SKM-1 (cell line): Measurements from ENCODE around the gene TMEM11.
A peak's percentile ranks its signal among the peaks of the same experiment; 100 is the strongest.

Experiments
- DNase-seq: peaks from one replicate; lab custom pipeline; 2025; ENCODE audit not compliant: unreplicated experiment; lab: John Stamatoyannopoulos, UW

Gene TMEM11

GRCh38 chr17:21214015-21214776, at the start of gene TMEM11:
TMEM11 (minus strand) TSS chr17:21214161; CDS start chr17:21214152, 9 bp downstream.
- peak; percentile 82 for DNase-seq

- no peak for DNase-seq
Measured at GRCh38 chr17:21263376-21263775, 49.4 kb upstream of the TMEM11 start.

GRCh38 chr17:21262259-21262993, 48.5 kb upstream of the TMEM11 start:
- DNase-seq: no peak

GRCh38 chr17:21258593-21258992, 44.6 kb upstream of the TMEM11 start:
- no peak for DNase-seq

GRCh38 chr17:21253646-21254441, 39.9 kb upstream of the TMEM11 start:
- DNase-seq: no peak

GRCh38 chr17:21252796-21253645, 39.1 kb upstream of the TMEM11 start, which contains the start of gene NATD1:
NATD1 (minus strand) TSS chr17:21253410; CDS start chr17:21253264, 146 bp downstream.
- peak; percentile 60 for DNase-seq

- DNase-seq: no peak
Measured at GRCh38 chr17:21252289-21252795, 38.4 kb upstream of the TMEM11 start.

- DNase-seq: no peak
Measured at GRCh38 chr17:21251337-21252010, 37.5 kb upstream of the TMEM11 start.

GRCh38 chr17:21250854-21251253, 36.9 kb upstream of the TMEM11 start:
- no peak for DNase-seq

GRCh38 chr17:21249920-21250703, 36.2 kb upstream of the TMEM11 start:
- no peak for DNase-seq

GRCh38 chr17:21249086-21249795, 35.3 kb upstream of the TMEM11 start:
- DNase-seq: no peak

GRCh38 chr17:21248500-21248899, 34.5 kb upstream of the TMEM11 start:
- no peak for DNase-seq

GRCh38 chr17:21247552-21248258, 33.7 kb upstream of the TMEM11 start:
- no peak for DNase-seq

GRCh38 chr17:21246698-21247097, 32.7 kb upstream of the TMEM11 start:
- DNase-seq: no peak

GRCh38 chr17:21245639-21246084, 31.7 kb upstream of the TMEM11 start:
- DNase-seq: no peak

- DNase-seq: no peak
Measured at GRCh38 chr17:21243516-21244303, 29.7 kb upstream of the TMEM11 start.
